ENCODE data around the gene MYCBP.

DNA sequence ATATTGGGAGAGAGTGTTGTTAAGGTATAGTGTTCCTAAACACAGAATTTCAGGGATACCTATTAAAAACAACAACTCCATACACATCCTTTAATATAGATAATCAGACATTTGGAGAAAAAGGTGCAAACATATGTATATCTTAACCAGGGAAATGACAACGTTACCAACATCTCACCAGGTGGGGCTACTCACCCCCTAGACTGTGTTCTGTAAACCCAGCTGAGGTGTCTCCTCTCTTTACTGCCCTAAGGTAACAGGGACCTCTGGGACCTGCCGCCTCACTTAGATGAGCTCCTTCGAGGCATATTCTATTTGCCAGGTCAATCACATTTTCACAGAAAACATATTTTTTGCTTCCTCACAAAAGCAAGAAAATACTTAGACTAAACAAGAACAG, 26.9 kb downstream of the MYCBP start:
- TF ChIP-seq, protein P1, sequence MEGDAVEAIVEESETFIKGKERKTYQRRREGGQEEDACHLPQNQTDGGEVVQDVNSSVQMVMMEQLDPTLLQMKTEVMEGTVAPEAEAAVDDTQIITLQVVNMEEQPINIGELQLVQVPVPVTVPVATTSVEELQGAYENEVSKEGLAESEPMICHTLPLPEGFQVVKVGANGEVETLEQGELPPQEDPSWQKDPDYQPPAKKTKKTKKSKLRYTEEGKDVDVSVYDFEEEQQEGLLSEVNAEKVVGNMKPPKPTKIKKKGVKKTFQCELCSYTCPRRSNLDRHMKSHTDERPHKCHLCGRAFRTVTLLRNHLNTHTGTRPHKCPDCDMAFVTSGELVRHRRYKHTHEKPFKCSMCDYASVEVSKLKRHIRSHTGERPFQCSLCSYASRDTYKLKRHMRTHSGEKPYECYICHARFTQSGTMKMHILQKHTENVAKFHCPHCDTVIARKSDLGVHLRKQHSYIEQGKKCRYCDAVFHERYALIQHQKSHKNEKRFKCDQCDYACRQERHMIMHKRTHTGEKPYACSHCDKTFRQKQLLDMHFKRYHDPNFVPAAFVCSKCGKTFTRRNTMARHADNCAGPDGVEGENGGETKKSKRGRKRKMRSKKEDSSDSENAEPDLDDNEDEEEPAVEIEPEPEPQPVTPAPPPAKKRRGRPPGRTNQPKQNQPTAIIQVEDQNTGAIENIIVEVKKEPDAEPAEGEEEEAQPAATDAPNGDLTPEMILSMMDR (conservative IDR thresholded peaks at IDR 0.05; ENCODE audit: low read depth, low read length), result no peak
- TF ChIP-seq EZH2 (IDR thresholded peaks at IDR 0.05; ENCODE audit: borderline replicate concordance, low read depth, low read length, poor library complexity, severe bottlenecking), result no peak
